Right lobe of liver (tissue), 6 donors: ENCODE data around the gene SLC9A2. TPM values are rescaled to one million over a fixed set of nuclear protein-coding genes. Genes with fewer than 3 reads are reported as not detected.

Source experiments
- ATAC-seq, 4 donors: fragments of 200-7000 bp; cut with Tn5 transposase; one replicate each; pipeline ENCODE4 v1.9.1; 2020; ENCODE audit warnings: mild to moderate bottlenecking in 4 of 4, moderate library complexity in 4 of 4
- DNase-seq, 3 donors: peaks; one replicate each; pipeline ENCODE4 v3.0.0-alpha.2; 2020
- H3K27ac ChIP-seq, 3 donors: fragments of 200-600 bp; one replicate each; pipeline ENCODE4 v1.8.0; 2022
- H3K27me3 ChIP-seq, 2 donors: fragments of 200-600 bp; one replicate each; pipeline ENCODE4 v1.8.0; 2022
- H3K36me3 ChIP-seq, 4 donors: fragments of 200-600 bp; sonication (generic) in 1 of 4; one replicate each; pipeline versions ENCODE4 v1.5.1 to v1.8.0; 2017 to 2022; ENCODE audit warnings: control low read depth in 1 of 4
- H3K4me1 ChIP-seq, 4 donors: fragments of 200-600 bp; sonication (generic) in 1 of 4; one replicate each; pipeline versions ENCODE4 v1.5.1 to v1.8.0; 2017 to 2022; ENCODE audit warnings: control low read depth in 1 of 4
- H3K4me3 ChIP-seq, 3 donors: fragments of 200-600 bp; one replicate each; pipeline ENCODE4 v1.8.0; 2022
- H3K9me3 ChIP-seq, 4 donors: fragments of 200-600 bp; sonication (generic) in 1 of 4; one replicate each; pipeline versions ENCODE4 v1.5.1 to v1.8.0; 2017 to 2022; ENCODE audit warnings: control low read depth in 1 of 4
- POLR2A ChIP-seq: fragments of 450-650 bp; IDR thresholded peaks from one replicate; pipeline ENCODE4 v1.6.1; 2017; ENCODE audit warnings: antibody characterized with exemption, mild to moderate bottlenecking
- WGBS: methylation state at CpG from one replicate; pipeline ENCODE4 v1.1.6; 2018; ENCODE audit warnings: low coverage, low lambda C conversion rate; ENCODE audit not compliant: insufficient coverage; ENCODE audit errors: missing lambda C conversion rate; 5-methylcytosine and 5-hydroxymethylcytosine counted together
- intact Hi-C, 2 donors: fragments of 100-400 bp; cut with DNase I; formaldehyde crosslinking; loops; one replicate each; pipeline versions ENCODE4 v1.11.2 to v1.14.1; 2022
- total RNA-seq, 6 experiments: library from RNA; depleted of rRNA in 2 of 6; stranded (reverse); fragments of >200 nt in 2 of 6; fragmentation: NEBNext Ultra II Directional in 3 of 6; extraction: Animal tissue kit (Norgen Biotek cat#: 25700) in 3 of 6; gene quantifications; one replicate each; pipeline versions ENCODE4 v1.1.0 to v1.2.4, GENCODE V29; 2016 to 2023
- TF ChIP-seq, protein P1 (sequence below), 4 donors: fragments of 200-600 bp in 3 of 4; fragments of 450-650 bp in 1 of 4; IDR thresholded peaks; one replicate each; pipeline versions ENCODE4 v1.5.1 to v1.8.0; 2016 to 2022; ENCODE audit warnings: antibody characterized with exemption in 4 of 4, mild to moderate bottlenecking in 2 of 4
- donor health status: DM: no; HTN: yes; CAD: no.
- donor health status: DM: no; HTN: no; CAD: no.
- donor health status: DM: no; HTN: no; CAD: no.
- donor health status: DM: no; HTN: yes; CAD: no.
- donor health status: DM: no; HTN: yes; CAD: no.

SLC9A2 gene
- total RNA-seq, 6 experiments from 2014 or later: 0.06 TPM; not detected in 5

DNA sequence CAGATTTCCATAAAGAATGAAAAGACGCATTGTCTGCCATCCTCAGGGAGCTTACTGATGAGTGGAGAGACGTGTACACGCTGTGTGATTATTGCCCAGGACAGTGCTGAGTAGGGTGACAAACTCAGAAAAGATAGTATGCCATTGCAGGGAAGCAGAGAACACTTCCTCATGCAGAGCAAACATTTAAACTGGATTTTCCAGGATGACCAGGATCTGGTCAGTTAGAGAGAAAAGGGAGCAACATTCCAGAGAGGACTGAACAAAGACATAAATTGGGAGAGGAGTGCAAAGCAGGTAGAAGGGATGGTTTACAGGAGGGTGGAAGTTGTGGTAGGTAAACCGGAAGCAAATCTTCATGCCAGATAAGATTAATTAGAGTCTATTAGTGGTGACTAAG lies 2.3 kb downstream of the SLC9A2 start:
- peaks cover 0 to 14% (median 0%) of the 10 kb centered on the region in 4 donors for H3K4me1 ChIP-seq
- TF ChIP-seq POLR2A: no peak
- ATAC-seq: no peak
- no peak for DNase-seq
- H3K27ac ChIP-seq: no peak overlapping the region
- peaks cover 0 to 28% of the 10 kb centered on the region in 2 donors for H3K27me3 ChIP-seq
- H3K9me3 ChIP-seq: no peaks in the 10 kb centered on the region
- no peak overlapping the region for H3K4me3 ChIP-seq
- intact Hi-C loops: no loop called here
- WGBS: 39% methylated on average over 4 of the region's 4 CpGs
- no peaks in the 10 kb centered on the region for H3K36me3 ChIP-seq

DNA sequence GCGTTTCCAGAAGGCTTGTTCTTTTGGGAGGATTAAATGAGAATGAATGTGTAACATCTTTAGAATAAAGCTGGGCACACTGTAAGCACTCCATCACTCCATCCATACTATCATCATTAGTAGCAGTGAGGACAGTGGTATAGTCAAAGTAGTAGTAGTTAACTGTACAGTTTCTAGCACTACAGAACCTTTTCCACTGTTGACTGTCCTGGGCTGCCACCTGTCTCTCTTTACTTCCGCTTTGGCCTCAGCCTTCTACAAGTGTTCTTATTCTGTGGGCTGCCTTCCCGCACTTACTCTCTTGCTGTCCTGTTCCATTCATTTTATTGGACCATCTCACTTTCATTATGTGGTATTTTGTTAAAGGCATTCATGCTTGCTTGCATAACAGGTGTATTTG lies 3.3 kb downstream of the SLC9A2 start:
- DNase-seq: no peak
- Histone ChIP-seq H3K27me3 (peaks cover 0 to 22% of the 10 kb centered on the region in 2 donors), H3K36me3 (no peaks in the 10 kb centered on the region), H3K4me3 (no peak overlapping the region), H3K4me1 (peaks cover 0 to 14% (median 0%) of the 10 kb centered on the region in 4 donors), H3K9me3 (no peaks in the 10 kb centered on the region), H3K27ac (no peak overlapping the region)
- 94% methylated on average over 3 of the region's 3 CpGs for WGBS
- ATAC-seq: no peak
- intact Hi-C loops: no loop called here
- TF ChIP-seq, protein P1, sequence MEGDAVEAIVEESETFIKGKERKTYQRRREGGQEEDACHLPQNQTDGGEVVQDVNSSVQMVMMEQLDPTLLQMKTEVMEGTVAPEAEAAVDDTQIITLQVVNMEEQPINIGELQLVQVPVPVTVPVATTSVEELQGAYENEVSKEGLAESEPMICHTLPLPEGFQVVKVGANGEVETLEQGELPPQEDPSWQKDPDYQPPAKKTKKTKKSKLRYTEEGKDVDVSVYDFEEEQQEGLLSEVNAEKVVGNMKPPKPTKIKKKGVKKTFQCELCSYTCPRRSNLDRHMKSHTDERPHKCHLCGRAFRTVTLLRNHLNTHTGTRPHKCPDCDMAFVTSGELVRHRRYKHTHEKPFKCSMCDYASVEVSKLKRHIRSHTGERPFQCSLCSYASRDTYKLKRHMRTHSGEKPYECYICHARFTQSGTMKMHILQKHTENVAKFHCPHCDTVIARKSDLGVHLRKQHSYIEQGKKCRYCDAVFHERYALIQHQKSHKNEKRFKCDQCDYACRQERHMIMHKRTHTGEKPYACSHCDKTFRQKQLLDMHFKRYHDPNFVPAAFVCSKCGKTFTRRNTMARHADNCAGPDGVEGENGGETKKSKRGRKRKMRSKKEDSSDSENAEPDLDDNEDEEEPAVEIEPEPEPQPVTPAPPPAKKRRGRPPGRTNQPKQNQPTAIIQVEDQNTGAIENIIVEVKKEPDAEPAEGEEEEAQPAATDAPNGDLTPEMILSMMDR (IDR thresholded peaks at IDR 0.05): no peak
- TF ChIP-seq POLR2A: no peak

DNA sequence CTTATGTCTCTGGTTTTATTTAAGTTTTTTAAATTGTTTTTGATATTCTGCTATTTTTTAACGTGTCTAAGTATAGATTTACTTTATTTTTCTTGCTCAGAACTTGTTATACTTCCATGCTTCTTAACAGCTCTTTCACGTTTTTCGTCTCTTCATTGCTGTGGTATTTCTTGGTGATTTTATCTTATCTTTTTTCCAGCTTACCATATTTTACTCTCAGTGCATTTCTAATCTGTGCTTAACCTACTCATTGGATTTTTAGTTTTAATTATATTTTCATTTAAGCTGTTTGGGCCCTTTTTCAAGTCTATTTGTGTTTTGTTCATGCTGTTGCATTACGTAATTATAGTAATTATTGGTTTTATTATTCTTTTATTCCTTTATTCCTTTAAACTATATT lies 11.1 kb downstream of the SLC9A2 start:
- no peak for TF ChIP-seq POLR2A
- TF ChIP-seq, protein P1 (IDR thresholded peaks at IDR 0.05): no peak
- ATAC-seq (no peak), DNase-seq (no peak)
- Histone ChIP-seq H3K27me3 (no peaks in the 10 kb centered on the region), H3K9me3 (no peaks in the 10 kb centered on the region), H3K36me3 (no peaks in the 10 kb centered on the region), H3K4me1 (no peaks in the 10 kb centered on the region), H3K27ac (no peak overlapping the region), H3K4me3 (no peak overlapping the region)
- intact Hi-C loops: no loop called here
- 59% methylated on average over 4 of the region's 4 CpGs for WGBS

DNA sequence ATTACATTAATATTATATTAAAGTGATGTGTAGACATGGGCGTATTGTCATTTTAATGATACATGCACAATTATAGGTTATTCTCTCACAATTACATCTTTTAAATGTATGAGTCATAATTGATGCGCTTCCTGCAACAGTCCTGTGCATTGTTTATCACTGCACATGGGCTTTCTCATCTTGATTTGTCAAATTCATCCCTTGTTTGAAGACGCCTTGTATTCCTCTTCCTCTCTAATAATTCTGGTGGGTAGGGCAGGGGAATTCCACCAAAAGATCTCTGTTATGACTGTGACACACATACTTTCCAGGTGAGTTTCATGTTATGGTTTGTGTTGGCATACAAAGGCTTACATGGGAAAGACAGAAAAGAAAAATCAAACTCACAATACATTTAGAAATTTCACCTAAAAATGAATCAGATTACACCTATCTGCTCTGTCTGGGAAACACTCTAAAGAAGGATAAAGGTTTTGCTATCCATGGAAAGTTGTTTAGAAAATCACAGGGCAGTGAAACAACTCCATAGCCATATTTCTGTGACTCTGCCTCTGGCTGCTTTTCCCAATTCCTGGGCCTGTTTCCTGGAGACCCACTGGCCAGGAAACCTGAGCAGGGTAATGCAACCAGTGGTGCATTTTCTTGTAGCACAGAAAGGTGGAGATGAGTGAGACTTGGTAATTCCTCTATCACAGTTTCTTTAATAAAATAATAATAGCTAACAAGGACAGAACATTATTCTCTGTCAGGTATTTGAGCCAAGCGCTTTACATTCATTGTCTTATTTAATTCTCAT lies 13.2 kb downstream of the SLC9A2 start:
- DNase-seq (no peak), ATAC-seq (no peak)
- 81% methylated on average over 4 of the region's 4 CpGs for WGBS
- intact Hi-C loops: no loop called here
- Histone ChIP-seq H3K4me3 (no peak overlapping the region), H3K27ac (no peak overlapping the region), H3K36me3 (no peaks in the 10 kb centered on the region), H3K4me1 (no peaks in the 10 kb centered on the region), H3K9me3 (no peaks in the 10 kb centered on the region), H3K27me3 (no peaks in the 10 kb centered on the region)
- TF ChIP-seq, protein P1 (IDR thresholded peaks at IDR 0.05): no peak
- no peak for TF ChIP-seq POLR2A

DNA sequence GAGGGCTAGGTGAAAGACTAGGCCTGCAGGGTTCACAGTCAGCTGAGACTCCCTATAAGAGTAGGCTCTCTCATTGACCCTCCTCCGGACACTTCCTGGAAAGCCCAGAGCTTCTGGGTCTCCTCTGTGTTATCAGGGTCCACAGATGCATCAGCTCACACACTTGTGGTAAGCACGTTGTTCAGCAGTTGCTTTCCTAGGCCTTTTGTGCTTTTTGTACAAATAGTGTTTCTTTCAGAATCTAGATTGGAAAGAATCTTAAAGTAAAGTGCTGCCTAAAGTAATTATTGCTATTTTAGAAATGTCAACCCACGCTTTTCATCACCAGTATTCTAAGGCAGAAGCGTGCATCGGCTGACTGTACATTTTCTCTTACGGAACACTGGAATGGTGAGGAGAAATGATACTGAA lies 15.5 kb downstream of the SLC9A2 start:
- no peak overlapping the region for H3K4me3 ChIP-seq
- TF ChIP-seq, protein P1 (IDR thresholded peaks at IDR 0.05): no peak
- no peak for TF ChIP-seq POLR2A
- no peaks in the 10 kb centered on the region for H3K27me3 ChIP-seq
- 79% methylated on average over 6 of the region's 6 CpGs for WGBS
- H3K36me3 ChIP-seq: no peaks in the 10 kb centered on the region
- ATAC-seq (no peak), DNase-seq (no peak)
- intact Hi-C loops: no loop called here
- H3K27ac ChIP-seq: no peak overlapping the region
- no peaks in the 10 kb centered on the region for H3K9me3 ChIP-seq
- H3K4me1 ChIP-seq: no peaks in the 10 kb centered on the region
